GM12878 (cell line): Measurements from ENCODE around the gene TRAM1L1.

Source experiments
- EP300 ChIP-seq, 2 experiments: fragments of 150-350 bp in 1 of 2; IDR thresholded peaks; 2 replicates each; pipeline ENCODE4 v1.6.1; 2011 to 2012; ENCODE audit warnings: low read depth in 2 of 2, low read length in 2 of 2, borderline replicate concordance in 1 of 2, improper control_type of control experiment in 1 of 2, inconsistent platforms in 1 of 2; ENCODE audit not compliant: control insufficient read depth in 1 of 2
- MYC ChIP-seq: IDR thresholded peaks from 2 replicates; pipeline ENCODE4 v1.6.1; 2011; ENCODE audit warnings: mild to moderate bottlenecking, low read length, moderate library complexity, inconsistent platforms; ENCODE audit not compliant: insufficient read depth, insufficient replicate concordance, insufficient read length, severe bottlenecking
- POLR2A ChIP-seq: IDR thresholded peaks from 2 replicates; pipeline ENCODE4 v1.6.1; 2011; ENCODE audit warnings: low read depth, mild to moderate bottlenecking, low read length
- ZSCAN29 ChIP-seq: fragments of 450-650 bp; IDR thresholded peaks from 2 replicates; pipeline ENCODE4 v1.6.1; 2017; ENCODE audit warnings: mild to moderate bottlenecking, moderate library complexity
- TF ChIP-seq, protein P1 (sequence below): fragments of 450-650 bp; IDR thresholded peaks from 2 replicates; pipeline ENCODE4 v1.6.1; 2014; ENCODE audit warnings: mild to moderate bottlenecking
- TF ChIP-seq, protein P2 (sequence below): IDR thresholded peaks from 2 replicates; pipeline ENCODE4 v1.6.1; 2011; ENCODE audit warnings: low read depth, mild to moderate bottlenecking, low read length, moderate library complexity, borderline replicate concordance; ENCODE audit errors: extremely low read depth

GRCh38 chr4:117134386-117134785, 49.0 kb upstream of the TRAM1L1 start:
- TF ChIP-seq POLR2A (no peak), ZSCAN29 (no peak), MYC (no peak), EP300 (IDR thresholded peaks at IDR 0.05; ENCODE audit: borderline replicate concordance in 1 of 2, control insufficient read depth in 1 of 2, low read depth in 2 of 2, low read length in 2 of 2) (no peak)
- TF ChIP-seq, protein P1, sequence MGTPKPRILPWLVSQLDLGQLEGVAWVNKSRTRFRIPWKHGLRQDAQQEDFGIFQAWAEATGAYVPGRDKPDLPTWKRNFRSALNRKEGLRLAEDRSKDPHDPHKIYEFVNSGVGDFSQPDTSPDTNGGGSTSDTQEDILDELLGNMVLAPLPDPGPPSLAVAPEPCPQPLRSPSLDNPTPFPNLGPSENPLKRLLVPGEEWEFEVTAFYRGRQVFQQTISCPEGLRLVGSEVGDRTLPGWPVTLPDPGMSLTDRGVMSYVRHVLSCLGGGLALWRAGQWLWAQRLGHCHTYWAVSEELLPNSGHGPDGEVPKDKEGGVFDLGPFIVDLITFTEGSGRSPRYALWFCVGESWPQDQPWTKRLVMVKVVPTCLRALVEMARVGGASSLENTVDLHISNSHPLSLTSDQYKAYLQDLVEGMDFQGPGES = no peak
- TF ChIP-seq, protein P2, sequence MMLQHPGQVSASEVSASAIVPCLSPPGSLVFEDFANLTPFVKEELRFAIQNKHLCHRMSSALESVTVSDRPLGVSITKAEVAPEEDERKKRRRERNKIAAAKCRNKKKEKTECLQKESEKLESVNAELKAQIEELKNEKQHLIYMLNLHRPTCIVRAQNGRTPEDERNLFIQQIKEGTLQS = no peak
